HCT116 (cell line): Measurements from ENCODE around the gene NEK6. TPM values are rescaled to one million over a fixed set of nuclear protein-coding genes. Genes with fewer than 3 reads are reported as not detected.

ENCODE experiments used
- ATAC-seq: fragments of 200-7000 bp; cut with Tn5 transposase; 2 replicates; pipeline ENCODE4 v1.9.1; 2020; ENCODE audit warnings: mild to moderate bottlenecking, moderate library complexity
- BruUV-seq: library from RNA; stranded (reverse); fragments of 400-500 nt; replicated peaks from 2 replicates; lab custom pipeline; 2021; lab: Mats Ljungman, UMichigan
- CTCF ChIA-PET: fragments of 300-600 bp; sonication (Branson Sonifier 250); formaldehyde crosslinking; loops from one replicate; lab custom pipeline; 2021; ENCODE audit warnings: antibody characterized with exemption; lab: Charles Lee
- POLR2A ChIA-PET: fragments of 300-600, 350-600 bp; sonication (Branson Sonifier 250); formaldehyde crosslinking; loops from one replicate; lab custom pipeline; 2021; ENCODE audit warnings: antibody characterized with exemption; lab: Charles Lee
- RAD21 ChIA-PET, 2 experiments: fragments of 300-600 bp; sonication (Branson Sonifier 250); formaldehyde crosslinking; loops; one replicate each; lab custom pipeline; 2023; ENCODE audit warnings: low total read pairs in 2 of 2; ENCODE audit not compliant: uncharacterized antibody in 2 of 2, unreplicated experiment in 2 of 2, low non-redundant PET in 1 of 2; lab: Charles Lee
- DNase-seq: peaks from one replicate; pipeline ENCODE4 v3.0.0-alpha.2; 2010; ENCODE audit warnings: low read depth, low spot score
- H2AFZ ChIP-seq: fragments of 200-600 bp; shearing (Covaris generic), sonication (generic); 2 replicates; pipeline ENCODE4 v1.6.1; 2017; ENCODE audit warnings: low read depth, mixed run types, mixed read lengths, antibody characterized with exemption, low read length; ENCODE audit not compliant: poor library complexity, severe bottlenecking
- H3K27ac ChIP-seq: 2 replicates; pipeline ENCODE4 v1.5.1; 2012; ENCODE audit warnings: low read depth, low read length
- H3K27me3 ChIP-seq: fragments of 200-600 bp; sonication (generic); 2 replicates; pipeline ENCODE4 v1.6.1; 2016; ENCODE audit warnings: mixed run types, low read length, mixed read lengths; ENCODE audit not compliant: insufficient read depth
- H3K36me3 ChIP-seq, 2 experiments: fragments of 200-500 bp in 1 of 2; fragments of 200-600 bp in 1 of 2; sonication (Bioruptor generic) in 1 of 2; sonication (generic) in 1 of 2; 2 replicates each; pipeline versions ENCODE4 v1.5.1 to v1.6.1; 2014 to 2016; ENCODE audit warnings: low read length in 2 of 2, inconsistent platforms in 1 of 2, mixed read lengths in 1 of 2, mixed run types in 1 of 2; ENCODE audit not compliant: insufficient read depth in 2 of 2, control insufficient read depth in 1 of 2
- H3K4me1 ChIP-seq, 2 experiments: fragments of 200-600 bp in 1 of 2; sonication (generic) in 1 of 2; 2 replicates each; pipeline versions ENCODE4 v1.5.1 to v1.6.1; 2012 to 2017; ENCODE audit warnings: low read length in 2 of 2, inconsistent platforms in 1 of 2, mild to moderate bottlenecking in 1 of 2, mixed read lengths in 1 of 2, mixed run types in 1 of 2, moderate library complexity in 1 of 2; ENCODE audit not compliant: insufficient read depth in 2 of 2, control insufficient read depth in 1 of 2
- H3K4me2 ChIP-seq: fragments of 200-600 bp; sonication (generic); 2 replicates; pipeline ENCODE4 v1.6.1; 2017; ENCODE audit warnings: mixed run types, low read length, mixed read lengths
- H3K4me3 ChIP-seq, 2 experiments: fragments of 200-600 bp in 1 of 2; sonication (generic) in 1 of 2; replicated peaks in 1 of 2; 2 replicates each; pipeline ENCODE4 v1.5.1; 2011 to 2016; ENCODE audit warnings: low read length in 2 of 2, control low read depth in 1 of 2, low read depth in 1 of 2, mild to moderate bottlenecking in 1 of 2, mixed read lengths in 1 of 2, mixed run types in 1 of 2
- H3K79me2 ChIP-seq: fragments of 200-600 bp; sonication (generic); 2 replicates; pipeline ENCODE4 v1.6.1; 2017; ENCODE audit warnings: mild to moderate bottlenecking, mixed run types, low read length, moderate library complexity, mixed read lengths; ENCODE audit not compliant: insufficient read depth
- H3K9ac ChIP-seq: fragments of 200-600 bp; sonication (generic); 2 replicates; pipeline ENCODE4 v1.6.1; 2016; ENCODE audit warnings: low read length, mixed read lengths
- H3K9me2 ChIP-seq: fragments of 200-600 bp; sonication (generic), shearing (Covaris generic); 2 replicates; pipeline ENCODE4 v1.6.1; 2017; ENCODE audit warnings: mixed run types, mild to moderate bottlenecking, moderate library complexity; ENCODE audit not compliant: insufficient read depth
- H3K9me3 ChIP-seq, 2 experiments: fragments of 200-500 bp in 1 of 2; fragments of 200-600 bp in 1 of 2; sonication (Bioruptor generic) in 1 of 2; sonication (generic) in 1 of 2; 2 replicates each; pipeline ENCODE4 v1.6.1; 2014 to 2017; ENCODE audit warnings: low read length in 2 of 2, mixed read lengths in 2 of 2, inconsistent platforms in 1 of 2, low read depth in 1 of 2, mild to moderate bottlenecking in 1 of 2, mixed run types in 1 of 2, moderate library complexity in 1 of 2; ENCODE audit not compliant: control insufficient read depth in 1 of 2, insufficient read depth in 1 of 2
- H4K20me1 ChIP-seq: fragments of 200-600 bp; sonication (generic), shearing (Covaris generic); 2 replicates; pipeline ENCODE4 v1.6.1; 2017; ENCODE audit warnings: mixed run types, mild to moderate bottlenecking, moderate library complexity; ENCODE audit not compliant: insufficient read depth
- ATF3 ChIP-seq: IDR thresholded peaks from 2 replicates; pipeline ENCODE4 v1.6.1; 2012
- CBX3 ChIP-seq: IDR thresholded peaks from 2 replicates; pipeline ENCODE4 v1.6.1; 2012; ENCODE audit warnings: low read depth
- CEBPB ChIP-seq: IDR thresholded peaks from 2 replicates; pipeline ENCODE4 v1.6.1; 2012; ENCODE audit warnings: low read depth
- CTCF ChIP-seq, 3 experiments: fragments of 200-600 bp in 1 of 3; sonication (generic) in 1 of 3; IDR thresholded peaks in 2 of 3; conservative IDR thresholded peaks in 1 of 3; 2 replicates each; pipeline ENCODE4 v1.5.1; 2012 to 2017; ENCODE audit warnings: low read depth in 2 of 3, low read length in 2 of 3, antibody characterized with exemption in 1 of 3, borderline replicate concordance in 1 of 3, control low read depth in 1 of 3, mild to moderate bottlenecking in 1 of 3, mixed read lengths in 1 of 3, mixed run types in 1 of 3, moderate library complexity in 1 of 3; ENCODE audit not compliant: insufficient read depth in 1 of 3
- EGR1 ChIP-seq: IDR thresholded peaks from 2 replicates; pipeline ENCODE4 v1.6.1; 2012; ENCODE audit warnings: low read depth
- ELF1 ChIP-seq: IDR thresholded peaks from 2 replicates; pipeline ENCODE4 v1.6.1; 2012; ENCODE audit warnings: low read depth, borderline replicate concordance
- EZH2 ChIP-seq: fragments of 200-600 bp; sonication (generic); IDR thresholded peaks from 2 replicates; pipeline ENCODE4 v1.6.1; 2017; ENCODE audit warnings: antibody characterized with exemption, mixed run types
- JUND ChIP-seq: IDR thresholded peaks from 2 replicates; pipeline ENCODE4 v1.6.1; 2012
- MAX ChIP-seq: IDR thresholded peaks from 2 replicates; pipeline ENCODE4 v1.6.1; 2012
- POLR2AphosphoS5 ChIP-seq: IDR thresholded peaks from 2 replicates; pipeline ENCODE4 v1.6.1; 2011; ENCODE audit warnings: mild to moderate bottlenecking, low read depth, low read length, moderate library complexity
- RAD21 ChIP-seq: IDR thresholded peaks from 2 replicates; pipeline ENCODE4 v1.6.1; 2012; ENCODE audit warnings: low read depth, mild to moderate bottlenecking
- REST ChIP-seq: IDR thresholded peaks from 2 replicates; pipeline ENCODE4 v1.6.1; 2012; ENCODE audit warnings: low read depth
- SIN3A ChIP-seq: IDR thresholded peaks from 2 replicates; pipeline ENCODE4 v1.6.1; 2012; ENCODE audit warnings: low read depth
- SP1 ChIP-seq: IDR thresholded peaks from 2 replicates; pipeline ENCODE4 v1.6.1; 2012; ENCODE audit warnings: low read depth
- SRF ChIP-seq: IDR thresholded peaks from 2 replicates; pipeline ENCODE4 v1.6.1; 2012; ENCODE audit warnings: low read depth
- TCF7L2 ChIP-seq: IDR thresholded peaks from 2 replicates; pipeline ENCODE4 v1.7.0; 2011; ENCODE audit warnings: borderline replicate concordance, inconsistent platforms; ENCODE audit not compliant: insufficient read depth, insufficient read length; ENCODE audit errors: extremely low read depth
- YY1 ChIP-seq: IDR thresholded peaks from 2 replicates; pipeline ENCODE4 v1.6.1; 2011; ENCODE audit warnings: low read length, low read depth, moderate library complexity, mild to moderate bottlenecking; ENCODE audit not compliant: insufficient replicate concordance; ENCODE audit errors: extremely low read depth
- ZBTB33 ChIP-seq: IDR thresholded peaks from 2 replicates; pipeline ENCODE4 v1.6.1; 2011; ENCODE audit warnings: mild to moderate bottlenecking, low read length, moderate library complexity; ENCODE audit not compliant: insufficient replicate concordance; ENCODE audit errors: extremely low read depth
- ZFX ChIP-seq: fragments of 450-650 bp; IDR thresholded peaks from 2 replicates; pipeline ENCODE4 v1.6.1; 2017
- ZNF274 ChIP-seq: fragments of 200-500 bp; sonication (Bioruptor generic); IDR thresholded peaks from 2 replicates; pipeline ENCODE4 v1.6.1; 2014; ENCODE audit warnings: mild to moderate bottlenecking, low read depth, low read length, inconsistent platforms
- intact Hi-C: fragments of 100-400 bp; cut with micrococcal nuclease; formaldehyde crosslinking; loops from 2 replicates; pipeline ENCODE4 v1.10.0; 2022
- total RNA-seq: library from RNA; stranded (reverse); gene quantifications from one replicate; pipeline ENCODE4 v1.2.1, GENCODE V29; 2021; ENCODE audit not compliant: unreplicated experiment

The NEK6 gene
- total RNA-seq, 1 experiment from 2014 or later: 40.8 TPM

GRCh38 chr9:124348363-124348762 lies 90.6 kb downstream of the NEK6 start:
- BruUV-seq: no TSS peak
- ATAC-seq: no peak

More at GRCh38 chr9:124348363-124348762, 90.6 kb downstream of the NEK6 start:
- Histone ChIP-seq H3K4me3 (no peak overlapping the region), H3K79me2 (peaks cover 5% of the 10 kb centered on the region; the same call in 1 of the 2 replicates), H3K27me3 (no peaks in the 10 kb centered on the region), H3K27ac (no peak overlapping the region), H3K9me2 (no peaks in the 10 kb centered on the region), H3K4me1 (peaks cover 0 to 5% of the 10 kb centered on the region in 2 experiments; a peak in 2 of 4 replicates), H3K4me2 (no peak overlapping the region), H2AFZ (no peak overlapping the region), H3K9ac (no peak overlapping the region), H4K20me1 (no peaks in the 10 kb centered on the region), H3K36me3 (peaks cover 36 to 42% of the 10 kb centered on the region in 2 experiments), H3K9me3 (no peaks in the 10 kb centered on the region)
- no peak for DNase-seq
- ChIA-PET RAD21 (no interaction called here), POLR2A (no interaction called here), CTCF (no interaction called here)
- TF ChIP-seq ZNF274 (no peak), MAX (no peak), JUND (no peak), RAD21 (no peak), EGR1 (no peak), SRF (no peak), SP1 (no peak), SIN3A (no peak), ZBTB33 (no peak), TCF7L2 (no peak), ZFX (no peak), EZH2 (no peak), POLR2AphosphoS5 (no peak), CEBPB (no peak), CTCF (IDR thresholded peaks at IDR 0.05 in 2 of 3, conservative IDR thresholded peaks at IDR 0.05 in 1 of 3; ENCODE audit: borderline replicate concordance in 1 of 3, insufficient read depth in 1 of 3, low read depth in 2 of 3, low read length in 2 of 3) (no peak), ATF3 (no peak), REST (no peak), ELF1 (no peak), YY1 (no peak), CBX3 (no peak)
- intact Hi-C loops: no loop called here
